HEK293 (cell line): ENCODE results near the gene SLC4A1.

ENCODE experiments used
- GLI2 ChIP-seq: fragments of 450-650 bp; formaldehyde crosslinking; IDR thresholded peaks from 2 replicates; pipeline ENCODE4; 2017; ENCODE audit warnings: missing biosample characterization, missing genetic modification characterization, low read depth, borderline replicate concordance
- KLF1 ChIP-seq: fragments of 450-650 bp; formaldehyde crosslinking; IDR thresholded peaks from 2 replicates; pipeline ENCODE4 v1.5.1; 2016; ENCODE audit warnings: missing biosample characterization, missing genetic modification characterization
- OSR2 ChIP-seq: fragments of 450-650 bp; formaldehyde crosslinking; IDR thresholded peaks from 2 replicates; pipeline ENCODE4 v1.5.1; 2016; ENCODE audit warnings: missing biosample characterization, missing genetic modification characterization
- SP7 ChIP-seq: fragments of 450-650 bp; formaldehyde crosslinking; IDR thresholded peaks from 2 replicates; pipeline ENCODE4 v1.5.1; 2016; ENCODE audit warnings: missing biosample characterization, missing genetic modification characterization
- WT1 ChIP-seq: fragments of 450-650 bp; formaldehyde crosslinking; IDR thresholded peaks from 2 replicates; pipeline ENCODE4 v1.5.1; 2016; ENCODE audit warnings: missing biosample characterization, missing genetic modification characterization
- ZFP3 ChIP-seq: fragments of 450-650 bp; formaldehyde crosslinking; IDR thresholded peaks from 2 replicates; pipeline ENCODE4 v1.5.1; 2016; ENCODE audit warnings: low read depth, missing biosample characterization, missing genetic modification characterization
- ZFP37 ChIP-seq: fragments of 450-650 bp; formaldehyde crosslinking; IDR thresholded peaks from 2 replicates; pipeline ENCODE4 v1.5.1; 2016; ENCODE audit warnings: missing biosample characterization, missing genetic modification characterization
- ZNF184 ChIP-seq: fragments of 450-650 bp; IDR thresholded peaks from 2 replicates; pipeline ENCODE4 v1.5.1; 2018; ENCODE audit warnings: missing biosample characterization, mild to moderate bottlenecking, missing genetic modification characterization
- ZNF2 ChIP-seq: fragments of 450-650 bp; formaldehyde crosslinking; IDR thresholded peaks from 2 replicates; pipeline ENCODE4 v1.5.1; 2016; ENCODE audit warnings: missing biosample characterization, missing genetic modification characterization
- ZNF433 ChIP-seq: fragments of 450-650 bp; formaldehyde crosslinking; IDR thresholded peaks from 2 replicates; pipeline ENCODE4 v1.5.1; 2016; ENCODE audit warnings: missing biosample characterization, missing genetic modification characterization, low read depth
- ZNF501 ChIP-seq: fragments of 450-650 bp; formaldehyde crosslinking; IDR thresholded peaks from 2 replicates; pipeline ENCODE4 v1.5.1; 2016; ENCODE audit warnings: missing biosample characterization, missing genetic modification characterization
- ZNF521 ChIP-seq: fragments of 450-650 bp; formaldehyde crosslinking; IDR thresholded peaks from 2 replicates; pipeline ENCODE4 v1.5.1; 2017; ENCODE audit warnings: missing biosample characterization, mild to moderate bottlenecking, missing genetic modification characterization
- ZNF664 ChIP-seq: fragments of 450-650 bp; formaldehyde crosslinking; IDR thresholded peaks from 2 replicates; pipeline ENCODE4 v1.5.1; 2016; ENCODE audit warnings: missing biosample characterization, missing genetic modification characterization
- ZNF701 ChIP-seq: fragments of 450-650 bp; formaldehyde crosslinking; IDR thresholded peaks from 2 replicates; pipeline ENCODE4 v1.5.1; 2016; ENCODE audit warnings: missing biosample characterization, missing genetic modification characterization
- TF ChIP-seq, protein P1 (sequence below): fragments of 450-650 bp; IDR thresholded peaks from 2 replicates; pipeline ENCODE4 v1.5.1; 2018; ENCODE audit warnings: missing biosample characterization, mild to moderate bottlenecking, missing genetic modification characterization
- TF ChIP-seq, protein P2 (sequence below): fragments of 450-650 bp; formaldehyde crosslinking; IDR thresholded peaks from 2 replicates; pipeline ENCODE4 v1.5.1; 2016; ENCODE audit warnings: missing biosample characterization, missing genetic modification characterization
- TF ChIP-seq, protein P3 (sequence below): fragments of 450-650 bp; formaldehyde crosslinking; IDR thresholded peaks from 2 replicates; pipeline ENCODE4 v1.5.1; 2016; ENCODE audit warnings: missing biosample characterization, missing genetic modification characterization, borderline replicate concordance
- TF ChIP-seq, protein P4 (sequence below): fragments of 450-650 bp; formaldehyde crosslinking; IDR thresholded peaks from 2 replicates; pipeline ENCODE4; 2016; ENCODE audit warnings: missing biosample characterization, missing genetic modification characterization
- TF ChIP-seq, protein P5 (sequence below): fragments of 450-650 bp; formaldehyde crosslinking; IDR thresholded peaks from 2 replicates; pipeline ENCODE4 v1.5.1; 2016; ENCODE audit warnings: missing biosample characterization, missing genetic modification characterization

SLC4A1 gene

DNA sequence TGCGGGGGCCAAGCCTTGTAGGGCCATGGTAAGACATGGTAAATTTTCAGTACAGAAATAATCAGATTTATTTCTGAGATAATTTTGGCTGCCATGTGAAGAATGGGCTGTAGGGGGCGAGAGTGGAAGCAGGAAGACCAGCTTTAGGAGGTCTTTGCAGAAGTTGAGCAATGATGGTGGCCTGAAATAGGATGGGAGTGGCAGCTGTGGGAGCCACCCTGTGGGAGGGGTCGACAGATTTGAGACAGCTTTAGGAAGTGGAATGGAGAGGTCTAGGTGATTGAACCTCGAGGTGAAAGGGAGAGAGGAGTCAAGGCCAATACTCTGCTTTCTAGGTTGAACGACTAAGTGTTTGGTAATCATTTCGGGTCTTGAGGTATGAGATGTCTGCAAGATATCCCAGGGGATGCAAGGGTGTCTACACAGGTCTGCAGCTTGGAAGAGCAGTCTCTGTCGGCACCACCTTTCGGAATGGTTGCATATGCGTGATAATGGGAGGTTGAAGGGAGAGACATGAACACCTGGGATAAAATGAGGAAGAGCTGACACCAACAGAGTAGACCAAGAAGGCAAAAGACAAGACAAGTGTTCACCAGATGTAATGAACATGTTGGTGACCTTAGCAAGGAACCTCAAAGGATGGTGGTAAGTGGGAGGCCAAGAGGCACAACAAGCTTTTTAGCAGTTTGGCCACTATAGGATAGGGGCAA is 64.0 kb downstream of the SLC4A1 start (continued):
- TF ChIP-seq, protein P1, sequence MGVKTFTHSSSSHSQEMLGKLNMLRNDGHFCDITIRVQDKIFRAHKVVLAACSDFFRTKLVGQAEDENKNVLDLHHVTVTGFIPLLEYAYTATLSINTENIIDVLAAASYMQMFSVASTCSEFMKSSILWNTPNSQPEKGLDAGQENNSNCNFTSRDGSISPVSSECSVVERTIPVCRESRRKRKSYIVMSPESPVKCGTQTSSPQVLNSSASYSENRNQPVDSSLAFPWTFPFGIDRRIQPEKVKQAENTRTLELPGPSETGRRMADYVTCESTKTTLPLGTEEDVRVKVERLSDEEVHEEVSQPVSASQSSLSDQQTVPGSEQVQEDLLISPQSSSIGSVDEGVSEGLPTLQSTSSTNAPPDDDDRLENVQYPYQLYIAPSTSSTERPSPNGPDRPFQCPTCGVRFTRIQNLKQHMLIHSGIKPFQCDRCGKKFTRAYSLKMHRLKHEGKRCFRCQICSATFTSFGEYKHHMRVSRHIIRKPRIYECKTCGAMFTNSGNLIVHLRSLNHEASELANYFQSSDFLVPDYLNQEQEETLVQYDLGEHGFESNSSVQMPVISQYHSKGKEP (tag by site-specific recombination), result no peak
- TF ChIP-seq KLF1 (tag by site-specific recombination) (peak; percentile 70), ZNF2 (tag by site-specific recombination) (0 out of 2 replicates have a peak, but pooled peaks have one; percentile 33), ZNF501 (tag by site-specific recombination) (no peak), ZFP37 (tag by site-specific recombination) (no peak), WT1 (tag by site-specific recombination) (no peak), ZNF664 (tag by site-specific recombination) (no peak), ZFP3 (tag by site-specific recombination) (no peak), SP7 (tag by site-specific recombination) (no peak), ZNF701 (tag by site-specific recombination) (no peak), ZNF521 (tag by site-specific recombination) (no peak), ZNF184 (tag by site-specific recombination) (no peak), OSR2 (no peak), GLI2 (tag by site-specific recombination) (no peak), ZNF433 (tag by site-specific recombination) (no peak)
- TF ChIP-seq, protein P2, sequence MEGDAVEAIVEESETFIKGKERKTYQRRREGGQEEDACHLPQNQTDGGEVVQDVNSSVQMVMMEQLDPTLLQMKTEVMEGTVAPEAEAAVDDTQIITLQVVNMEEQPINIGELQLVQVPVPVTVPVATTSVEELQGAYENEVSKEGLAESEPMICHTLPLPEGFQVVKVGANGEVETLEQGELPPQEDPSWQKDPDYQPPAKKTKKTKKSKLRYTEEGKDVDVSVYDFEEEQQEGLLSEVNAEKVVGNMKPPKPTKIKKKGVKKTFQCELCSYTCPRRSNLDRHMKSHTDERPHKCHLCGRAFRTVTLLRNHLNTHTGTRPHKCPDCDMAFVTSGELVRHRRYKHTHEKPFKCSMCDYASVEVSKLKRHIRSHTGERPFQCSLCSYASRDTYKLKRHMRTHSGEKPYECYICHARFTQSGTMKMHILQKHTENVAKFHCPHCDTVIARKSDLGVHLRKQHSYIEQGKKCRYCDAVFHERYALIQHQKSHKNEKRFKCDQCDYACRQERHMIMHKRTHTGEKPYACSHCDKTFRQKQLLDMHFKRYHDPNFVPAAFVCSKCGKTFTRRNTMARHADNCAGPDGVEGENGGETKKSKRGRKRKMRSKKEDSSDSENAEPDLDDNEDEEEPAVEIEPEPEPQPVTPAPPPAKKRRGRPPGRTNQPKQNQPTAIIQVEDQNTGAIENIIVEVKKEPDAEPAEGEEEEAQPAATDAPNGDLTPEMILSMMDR (tag by site-specific recombination), result peak; percentile 72
- TF ChIP-seq, protein P3, sequence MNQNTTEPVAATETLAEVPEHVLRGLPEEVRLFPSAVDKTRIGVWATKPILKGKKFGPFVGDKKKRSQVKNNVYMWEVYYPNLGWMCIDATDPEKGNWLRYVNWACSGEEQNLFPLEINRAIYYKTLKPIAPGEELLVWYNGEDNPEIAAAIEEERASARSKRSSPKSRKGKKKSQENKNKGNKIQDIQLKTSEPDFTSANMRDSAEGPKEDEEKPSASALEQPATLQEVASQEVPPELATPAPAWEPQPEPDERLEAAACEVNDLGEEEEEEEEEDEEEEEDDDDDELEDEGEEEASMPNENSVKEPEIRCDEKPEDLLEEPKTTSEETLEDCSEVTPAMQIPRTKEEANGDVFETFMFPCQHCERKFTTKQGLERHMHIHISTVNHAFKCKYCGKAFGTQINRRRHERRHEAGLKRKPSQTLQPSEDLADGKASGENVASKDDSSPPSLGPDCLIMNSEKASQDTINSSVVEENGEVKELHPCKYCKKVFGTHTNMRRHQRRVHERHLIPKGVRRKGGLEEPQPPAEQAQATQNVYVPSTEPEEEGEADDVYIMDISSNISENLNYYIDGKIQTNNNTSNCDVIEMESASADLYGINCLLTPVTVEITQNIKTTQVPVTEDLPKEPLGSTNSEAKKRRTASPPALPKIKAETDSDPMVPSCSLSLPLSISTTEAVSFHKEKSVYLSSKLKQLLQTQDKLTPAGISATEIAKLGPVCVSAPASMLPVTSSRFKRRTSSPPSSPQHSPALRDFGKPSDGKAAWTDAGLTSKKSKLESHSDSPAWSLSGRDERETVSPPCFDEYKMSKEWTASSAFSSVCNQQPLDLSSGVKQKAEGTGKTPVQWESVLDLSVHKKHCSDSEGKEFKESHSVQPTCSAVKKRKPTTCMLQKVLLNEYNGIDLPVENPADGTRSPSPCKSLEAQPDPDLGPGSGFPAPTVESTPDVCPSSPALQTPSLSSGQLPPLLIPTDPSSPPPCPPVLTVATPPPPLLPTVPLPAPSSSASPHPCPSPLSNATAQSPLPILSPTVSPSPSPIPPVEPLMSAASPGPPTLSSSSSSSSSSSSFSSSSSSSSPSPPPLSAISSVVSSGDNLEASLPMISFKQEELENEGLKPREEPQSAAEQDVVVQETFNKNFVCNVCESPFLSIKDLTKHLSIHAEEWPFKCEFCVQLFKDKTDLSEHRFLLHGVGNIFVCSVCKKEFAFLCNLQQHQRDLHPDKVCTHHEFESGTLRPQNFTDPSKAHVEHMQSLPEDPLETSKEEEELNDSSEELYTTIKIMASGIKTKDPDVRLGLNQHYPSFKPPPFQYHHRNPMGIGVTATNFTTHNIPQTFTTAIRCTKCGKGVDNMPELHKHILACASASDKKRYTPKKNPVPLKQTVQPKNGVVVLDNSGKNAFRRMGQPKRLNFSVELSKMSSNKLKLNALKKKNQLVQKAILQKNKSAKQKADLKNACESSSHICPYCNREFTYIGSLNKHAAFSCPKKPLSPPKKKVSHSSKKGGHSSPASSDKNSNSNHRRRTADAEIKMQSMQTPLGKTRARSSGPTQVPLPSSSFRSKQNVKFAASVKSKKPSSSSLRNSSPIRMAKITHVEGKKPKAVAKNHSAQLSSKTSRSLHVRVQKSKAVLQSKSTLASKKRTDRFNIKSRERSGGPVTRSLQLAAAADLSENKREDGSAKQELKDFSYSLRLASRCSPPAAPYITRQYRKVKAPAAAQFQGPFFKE, result no peak
- TF ChIP-seq, protein P4, sequence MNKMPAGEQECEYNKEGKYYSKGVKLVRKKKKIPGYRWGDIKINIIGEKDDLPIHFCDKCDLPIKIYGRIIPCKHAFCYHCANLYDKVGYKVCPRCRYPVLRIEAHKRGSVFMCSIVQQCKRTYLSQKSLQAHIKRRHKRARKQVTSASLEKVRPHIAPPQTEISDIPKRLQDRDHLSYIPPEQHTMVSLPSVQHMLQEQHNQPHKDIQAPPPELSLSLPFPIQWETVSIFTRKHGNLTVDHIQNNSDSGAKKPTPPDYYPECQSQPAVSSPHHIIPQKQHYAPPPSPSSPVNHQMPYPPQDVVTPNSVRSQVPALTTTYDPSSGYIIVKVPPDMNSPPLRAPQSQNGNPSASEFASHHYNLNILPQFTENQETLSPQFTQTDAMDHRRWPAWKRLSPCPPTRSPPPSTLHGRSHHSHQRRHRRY, result no peak
- TF ChIP-seq, protein P5, sequence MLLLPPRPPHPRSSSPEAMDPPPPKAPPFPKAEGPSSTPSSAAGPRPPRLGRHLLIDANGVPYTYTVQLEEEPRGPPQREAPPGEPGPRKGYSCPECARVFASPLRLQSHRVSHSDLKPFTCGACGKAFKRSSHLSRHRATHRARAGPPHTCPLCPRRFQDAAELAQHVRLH (tag by site-specific recombination), result no peak
